Loucy (cell line): Measurements from ENCODE around the gene SLC25A10.

Experiments used
- H2AFZ ChIP-seq: fragments of 200-600 bp; sonication (generic); 2 replicates; pipeline ENCODE4 v1.6.0; 2016; ENCODE audit warnings: antibody characterized with exemption, mild to moderate bottlenecking, low read length, moderate library complexity
- H3F3A ChIP-seq: fragments of 200-600 bp; 2 replicates; pipeline ENCODE4 v1.6.0; 2016; ENCODE audit warnings: antibody characterized with exemption, low read depth, mild to moderate bottlenecking
- H3K27me3 ChIP-seq: fragments of 200-600 bp; sonication (generic); 2 replicates; pipeline ENCODE4 v1.6.1; 2014; ENCODE audit warnings: low read length, mild to moderate bottlenecking; ENCODE audit not compliant: insufficient read depth, poor library complexity, severe bottlenecking
- H3K36me3 ChIP-seq: fragments of 200-600 bp; sonication (generic); 2 replicates; pipeline ENCODE4 v1.6.1; 2016; ENCODE audit warnings: low read length; ENCODE audit not compliant: insufficient read depth
- H3K4me1 ChIP-seq: fragments of 200-600 bp; sonication (generic); 2 replicates; pipeline ENCODE4 v1.5.1; 2014; ENCODE audit warnings: low read length, mild to moderate bottlenecking; ENCODE audit not compliant: insufficient read depth, poor library complexity, severe bottlenecking
- H3K4me2 ChIP-seq: fragments of 200-600 bp; sonication (generic); 2 replicates; pipeline ENCODE4 v1.6.0; 2014; ENCODE audit warnings: antibody characterized with exemption, low read length, low read depth, mild to moderate bottlenecking; ENCODE audit not compliant: poor library complexity, severe bottlenecking
- H3K4me3 ChIP-seq: fragments of 200-600 bp; sonication (generic); 2 replicates; pipeline ENCODE4 v1.5.1; 2014; ENCODE audit warnings: low read length, mild to moderate bottlenecking, mixed read lengths; ENCODE audit not compliant: poor library complexity, severe bottlenecking
- H3K79me2 ChIP-seq: fragments of 200-600 bp; sonication (generic); 2 replicates; pipeline ENCODE4 v1.6.1; 2014; ENCODE audit warnings: low read length; ENCODE audit not compliant: insufficient read depth
- H3K9ac ChIP-seq: fragments of 200-600 bp; sonication (generic); 2 replicates; pipeline ENCODE4 v1.6.0; 2014; ENCODE audit warnings: mild to moderate bottlenecking, low read depth, low read length, moderate library complexity; ENCODE audit not compliant: poor library complexity, severe bottlenecking
- H3K9me2 ChIP-seq: fragments of 200-600 bp; sonication (generic); replicated peaks from 2 replicates; pipeline ENCODE4 v1.6.1; 2016; ENCODE audit warnings: low read depth, low read length, mixed read lengths
- H3K9me3 ChIP-seq: fragments of 200-600 bp; sonication (generic); 2 replicates; pipeline ENCODE4 v1.6.1; 2014; ENCODE audit warnings: mild to moderate bottlenecking, antibody characterized with exemption, low read length, low read depth; ENCODE audit not compliant: insufficient read depth
- H4K20me1 ChIP-seq: fragments of 200-600 bp; sonication (generic); 2 replicates; pipeline ENCODE4 v1.6.0; 2014; ENCODE audit warnings: antibody characterized with exemption, low read length, mild to moderate bottlenecking; ENCODE audit not compliant: insufficient read depth, poor library complexity, severe bottlenecking
- CTCF ChIP-seq: fragments of 200-600 bp; sonication (generic); conservative IDR thresholded peaks from 2 replicates; pipeline ENCODE4 v1.5.1; 2014; ENCODE audit warnings: mild to moderate bottlenecking, antibody characterized with exemption, low read length
- EZH2phosphoT487 ChIP-seq: fragments of 200-600 bp; IDR thresholded peaks from 2 replicates; pipeline ENCODE4 v1.6.1; 2018; ENCODE audit warnings: antibody characterized with exemption, mild to moderate bottlenecking, moderate library complexity, borderline replicate concordance

SLC25A10 gene

DNA sequence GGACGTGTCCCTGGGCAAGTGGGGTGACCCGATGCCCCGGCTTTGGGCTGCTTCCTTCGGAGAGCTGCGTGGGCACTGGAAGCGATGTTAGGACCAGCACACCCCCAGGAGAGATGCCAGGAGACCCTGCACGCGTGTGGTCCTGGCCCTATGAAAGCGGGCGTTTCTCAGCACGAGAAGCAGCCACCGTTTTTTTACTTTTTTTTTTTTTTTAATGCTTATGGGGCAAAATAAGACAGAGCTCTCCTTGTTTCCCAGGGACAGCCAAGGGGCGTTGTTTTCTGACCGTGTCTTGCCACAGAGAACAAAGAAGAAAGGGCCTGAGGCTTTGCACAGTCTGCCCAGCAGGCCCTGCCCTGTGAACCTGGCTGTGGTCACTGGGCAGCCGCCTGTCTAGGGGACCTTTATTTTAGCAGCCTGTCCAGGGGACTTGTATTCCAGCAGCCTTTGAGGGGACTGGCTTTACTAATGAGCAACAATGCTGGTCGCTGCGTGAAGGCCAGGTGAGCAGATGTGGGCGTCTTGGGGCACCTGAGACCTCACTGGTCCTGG is 996 bp downstream of the SLC25A10 start:
- no peak for TF ChIP-seq EZH2phosphoT487
- no peak for TF ChIP-seq CTCF
- H3F3A ChIP-seq = no peaks in the 10 kb centered on the region
- H3K9ac ChIP-seq = peak overlapping the region; percentile 75
- H3K9me2 ChIP-seq = no peaks in the 10 kb centered on the region
- peaks cover 34% of the 10 kb centered on the region for H3K79me2 ChIP-seq
- peaks cover 6% of the 10 kb centered on the region for H4K20me1 ChIP-seq
- H3K4me2 ChIP-seq = peak overlapping the region; percentile 98
- H3K36me3 ChIP-seq = peaks cover 2% of the 10 kb centered on the region; the same call in 1 of the 2 replicates
- H3K27me3 ChIP-seq = no peaks in the 10 kb centered on the region
- peaks cover 25% of the 10 kb centered on the region for H3K4me1 ChIP-seq
- H3K9me3 ChIP-seq = no peaks in the 10 kb centered on the region
- H3K4me3 ChIP-seq = peak overlapping the region; percentile 85
- H2AFZ ChIP-seq = no peak overlapping the region

GRCh38 chr17:81713556-81714411 is 1.7 kb downstream of the SLC25A10 start:
- Histone ChIP-seq H3K4me2 (peak overlapping the region; percentile 98), H3K36me3 (no peaks in the 10 kb centered on the region), H3K4me3 (peak overlapping the region; percentile 85), H2AFZ (no peak overlapping the region), H3K9me3 (no peaks in the 10 kb centered on the region), H3K27me3 (no peaks in the 10 kb centered on the region), H3K9me2 (no peaks in the 10 kb centered on the region), H3K4me1 (peaks cover 25% of the 10 kb centered on the region), H3K79me2 (peaks cover 34% of the 10 kb centered on the region), H4K20me1 (peaks cover 6% of the 10 kb centered on the region), H3F3A (no peaks in the 10 kb centered on the region), H3K9ac (peak overlapping the region; percentile 75)
- TF ChIP-seq EZH2phosphoT487 = no peak
- no peak for TF ChIP-seq CTCF

DNA sequence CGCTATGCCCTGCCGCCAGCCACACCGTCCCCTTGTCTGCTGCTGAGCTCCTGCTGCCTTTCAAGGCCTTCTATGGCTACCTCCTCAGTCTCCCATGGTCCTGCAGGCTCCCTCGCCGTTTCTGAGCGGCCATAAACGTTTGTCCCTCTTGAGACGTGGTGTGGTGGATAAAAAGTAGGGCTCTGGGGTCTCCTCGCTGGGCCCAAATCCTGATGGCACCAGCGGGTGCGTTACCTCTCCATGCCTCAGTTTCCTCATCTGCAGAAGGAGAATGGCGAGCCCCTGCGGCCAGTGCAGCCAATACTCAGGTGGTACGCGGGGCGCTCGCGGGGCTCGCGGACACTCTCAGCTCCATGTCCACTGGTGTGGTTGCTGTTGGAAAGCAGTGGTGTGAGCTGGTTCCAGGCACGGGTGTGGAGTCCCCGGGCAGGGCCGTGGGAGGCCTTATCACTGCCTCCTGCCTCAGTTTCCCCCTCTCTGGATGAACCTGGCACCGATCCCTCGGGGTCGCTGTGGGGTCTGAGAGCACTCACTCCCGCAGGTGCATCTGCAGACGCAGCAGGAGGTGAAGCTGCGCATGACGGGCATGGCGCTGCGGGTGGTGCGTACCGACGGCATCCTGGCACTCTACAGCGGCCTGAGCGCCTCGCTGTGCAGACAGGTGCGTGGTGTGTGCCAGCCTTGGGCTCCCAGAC is 2.5 kb downstream of the SLC25A10 start:
- Histone ChIP-seq H3K79me2 (peaks cover 34% of the 10 kb centered on the region), H4K20me1 (peaks cover 6% of the 10 kb centered on the region), H3F3A (no peaks in the 10 kb centered on the region), H3K4me1 (peaks cover 25% of the 10 kb centered on the region), H3K27me3 (no peaks in the 10 kb centered on the region), H2AFZ (no peak overlapping the region), H3K9me2 (no peaks in the 10 kb centered on the region), H3K9ac (peak overlapping the region; percentile 75), H3K4me2 (peak overlapping the region; percentile 98), H3K9me3 (no peaks in the 10 kb centered on the region), H3K4me3 (peak overlapping the region; percentile 85), H3K36me3 (no peaks in the 10 kb centered on the region)
- TF ChIP-seq EZH2phosphoT487 (no peak), CTCF (no peak)
